ENCODE measurements around the gene FAM72C. TPM values are rescaled to one million over a fixed set of nuclear protein-coding genes. Genes with fewer than 3 reads are reported as not detected.
"Not testable (repeated sequence)": the region's sequence is repeated elsewhere in the genome, so short reads cannot be mapped to it uniquely, and the experiment has no call there.

Gene FAM72C
- total and polyA plus RNA-seq, 2 of the 4 experiments (the other 2 are of a cell fraction): 0.72 to 1.8 TPM

- H3K9me3 ChIP-seq (ENCODE audit: control insufficient read depth, insufficient read depth, low read length); ATAC-seq (ENCODE audit: low read depth); BruUV-seq (replicated peaks); intact Hi-C loops (cut with micrococcal nuclease); dilution Hi-C loops (cut with HindIII; ENCODE audit: low sequenced_read_pairs, unreplicated experiment); H3K23ac ChIP-seq (ENCODE audit: low read depth, low read length); H3K36me3 ChIP-seq (ENCODE audit: control insufficient read depth, insufficient read depth, low read length); H3K79me1 ChIP-seq (ENCODE audit: low read depth in 1 of 2, low read length in 2 of 2); in situ Hi-C loops (cut with MboI; ENCODE audit: low sequenced_read_pairs); H3K27me3 ChIP-seq (ENCODE audit: control insufficient read depth, insufficient read depth, low read length); H2AK9ac ChIP-seq (replicated peaks; ENCODE audit: low read depth, low read length, poor library complexity); H3K18ac ChIP-seq (ENCODE audit: low read depth, low read length); H3K4me1 ChIP-seq (ENCODE audit: control insufficient read depth, insufficient read depth, low read length); H4K20me1 ChIP-seq (ENCODE audit: insufficient read depth, low read length); H2BK15ac ChIP-seq (ENCODE audit: low read depth, low read length); H4K5ac ChIP-seq (ENCODE audit: low read depth, low read length); H3K14ac ChIP-seq (replicated peaks; ENCODE audit: low read depth, low read length); DNase-seq; H3K4ac ChIP-seq (ENCODE audit: low read depth, low read length); H4K91ac ChIP-seq (ENCODE audit: insufficient read depth, low read depth, low read length); H2AK5ac ChIP-seq (ENCODE audit: low read depth, low read length); CTCF ChIA-PET; POLR2A ChIA-PET (ENCODE audit: unreplicated experiment); H3K56ac ChIP-seq (ENCODE audit: extremely low read depth, insufficient read depth, low read length); H2BK5ac ChIP-seq (ENCODE audit: low read depth, low read length, poor library complexity, severe bottlenecking); H2BK120ac ChIP-seq (ENCODE audit: low read depth, low read length); H3K9me1 ChIP-seq (ENCODE audit: insufficient read depth, low read length); H2BK20ac ChIP-seq (ENCODE audit: low read depth, low read length): not testable (repeated sequence)
- peak overlapping the region; percentile 45 for H3K4me2 ChIP-seq (ENCODE audit: low read depth, low read length)
- peak overlapping the region; percentile 82 for H2AFZ ChIP-seq (replicated peaks; ENCODE audit: low read length, poor library complexity)
- peak overlapping the region; percentile 35; the same call in 1 of the 2 replicates for H3K27ac ChIP-seq (ENCODE audit: insufficient read depth, low read length)
- H3K4me3 ChIP-seq (ENCODE audit: insufficient read depth, low read depth, low read length): peak overlapping the region; percentile 40
- 0 out of 4 replicates have a peak overlapping the region, but pooled peaks of 1 of the 2 experiments have one; percentile 33 for H4K8ac ChIP-seq (ENCODE audit: low read depth in 2 of 2, low read length in 2 of 2)
- no CpG with 5 or more reads among the region's 31 CpGs for WGBS, 2 experiments (ENCODE audit: extremely low coverage in 2 of 2, insufficient read length in 1 of 2)
- H3K9ac ChIP-seq (ENCODE audit: low read depth, low read length): peak overlapping the region; percentile 60; the same call in 1 of the 2 replicates
Measured at GRCh38 chr1:143974416-143974815, 2.6 kb upstream of the FAM72C start.

- H3K23ac ChIP-seq (ENCODE audit: low read depth, low read length); DNase-seq; H3K56ac ChIP-seq (ENCODE audit: extremely low read depth, insufficient read depth, low read length); H3K9me3 ChIP-seq (ENCODE audit: control insufficient read depth, insufficient read depth, low read length); H3K27ac ChIP-seq (ENCODE audit: insufficient read depth, low read length); H3K9ac ChIP-seq (ENCODE audit: low read depth, low read length); intact Hi-C loops (cut with micrococcal nuclease); H2BK5ac ChIP-seq (ENCODE audit: low read depth, low read length, poor library complexity, severe bottlenecking); H4K91ac ChIP-seq (ENCODE audit: insufficient read depth, low read depth, low read length); H4K5ac ChIP-seq (ENCODE audit: low read depth, low read length); H3K36me3 ChIP-seq (ENCODE audit: control insufficient read depth, insufficient read depth, low read length); ATAC-seq (ENCODE audit: low read depth); H2BK15ac ChIP-seq (ENCODE audit: low read depth, low read length); H3K4me1 ChIP-seq (ENCODE audit: control insufficient read depth, insufficient read depth, low read length); H2AK9ac ChIP-seq (replicated peaks; ENCODE audit: low read depth, low read length, poor library complexity); POLR2A ChIA-PET (ENCODE audit: unreplicated experiment); H2AK5ac ChIP-seq (ENCODE audit: low read depth, low read length); H3K79me1 ChIP-seq (ENCODE audit: low read depth in 1 of 2, low read length in 2 of 2); H2BK120ac ChIP-seq (ENCODE audit: low read depth, low read length); H3K14ac ChIP-seq (replicated peaks; ENCODE audit: low read depth, low read length); dilution Hi-C loops (cut with HindIII; ENCODE audit: low sequenced_read_pairs, unreplicated experiment); in situ Hi-C loops (cut with MboI; ENCODE audit: low sequenced_read_pairs); H4K20me1 ChIP-seq (ENCODE audit: insufficient read depth, low read length); BruUV-seq (replicated peaks); H3K27me3 ChIP-seq (ENCODE audit: control insufficient read depth, insufficient read depth, low read length); CTCF ChIA-PET; H4K8ac ChIP-seq (ENCODE audit: low read depth in 2 of 2, low read length in 2 of 2); H3K9me1 ChIP-seq (ENCODE audit: insufficient read depth, low read length); H2BK20ac ChIP-seq (ENCODE audit: low read depth, low read length); H3K18ac ChIP-seq (ENCODE audit: low read depth, low read length); H3K4ac ChIP-seq (ENCODE audit: low read depth, low read length); H2AFZ ChIP-seq (replicated peaks; ENCODE audit: low read length, poor library complexity): not testable (repeated sequence)
- H3K4me2 ChIP-seq (ENCODE audit: low read depth, low read length): peak overlapping the region; percentile 65; the same call in 1 of the 2 replicates
- WGBS, 2 experiments (ENCODE audit: extremely low coverage in 2 of 2, insufficient read length in 1 of 2): no CpG with 5 or more reads among the region's 37 CpGs
- peak overlapping the region; percentile 51 for H3K4me3 ChIP-seq (ENCODE audit: insufficient read depth, low read depth, low read length)
Measured at GRCh38 chr1:143973876-143974414, 2.2 kb upstream of the FAM72C start.
